ENCODE measurements around the gene TBC1D22A.

The TBC1D22A gene

GRCh38 chr22:47067911-47068625, 305.6 kb downstream of the TBC1D22A start:
- H4K20me1 ChIP-seq = peaks cover 15 to 68% (median 29%) of the 10 kb centered on the region in 11 experiments; a peak in 20 of 22 replicates

GRCh38 chr22:47068626-47068996, 306.2 kb downstream of the TBC1D22A start:
- no peaks in the 10 kb centered on the region for H3K27me3 ChIP-seq
- H4K20me1 ChIP-seq = peaks cover 15 to 68% (median 29%) of the 10 kb centered on the region in 11 experiments; a peak in 20 of 22 replicates
- H3K9ac ChIP-seq = no peak overlapping the region
- H3K9me3 ChIP-seq (replicated peaks in 1 of 11) = peaks cover 6 to 14% (median 8%) of the 10 kb centered on the region in 11 experiments
- no peak overlapping the region for H3K27ac ChIP-seq
- H3K4me1 ChIP-seq = peaks cover 8 to 20% (median 12%) of the 10 kb centered on the region in 10 experiments
- H3K4me3 ChIP-seq = no peak overlapping the region
- peaks cover 10 to 46% (median 16%) of the 10 kb centered on the region in 11 experiments; a peak in 20 of 22 replicates for H3K36me3 ChIP-seq
- TF ChIP-seq Cebpa-rat (IDR thresholded peaks at IDR 0.05) = no peak
- peak overlapping the region in 1 of 11 experiments; percentile 51; a peak in 1 of 22 replicates for H3K4me2 ChIP-seq

More at GRCh38 chr22:47067911-47068625, 305.6 kb downstream of the TBC1D22A start:
- no peak overlapping the region for H3K4me3 ChIP-seq
- H3K4me2 ChIP-seq = peak overlapping the region in 8 of 11 experiments; percentile 32 to 59 (median 48); a peak in 15 of 22 replicates
- H3K9me3 ChIP-seq (replicated peaks in 1 of 11) = peaks cover under 1 to 9% (median 3%) of the 10 kb centered on the region in 11 experiments; a peak in 18 of 22 replicates
- no peaks in the 10 kb centered on the region for H3K27me3 ChIP-seq
- peaks cover 5 to 46% (median 12%) of the 10 kb centered on the region in 11 experiments; a peak in 18 of 22 replicates for H3K36me3 ChIP-seq
- no peak overlapping the region for H3K9ac ChIP-seq
- no peak overlapping the region for H3K27ac ChIP-seq
- TF ChIP-seq Cebpa-rat (IDR thresholded peaks at IDR 0.05) = no peak
- H3K4me1 ChIP-seq = peaks cover 8 to 20% (median 12%) of the 10 kb centered on the region in 10 experiments

GRCh38 chr22:47069270-47069669, 306.8 kb downstream of the TBC1D22A start:
- Histone ChIP-seq H3K27me3 (no peaks in the 10 kb centered on the region), H3K36me3 (peaks cover 13 to 47% (median 21%) of the 10 kb centered on the region in 11 experiments), H3K4me3 (no peak overlapping the region), H3K4me1 (peaks cover 8 to 20% (median 12%) of the 10 kb centered on the region in 10 experiments), H4K20me1 (peaks cover 15 to 64% (median 29%) of the 10 kb centered on the region in 11 experiments; a peak in 20 of 22 replicates), H3K9me3 (replicated peaks in 1 of 11) (peaks cover 13 to 21% (median 15%) of the 10 kb centered on the region in 11 experiments), H3K4me2 (no peak overlapping the region), H3K9ac (no peak overlapping the region), H3K27ac (no peak overlapping the region)
- TF ChIP-seq Cebpa-rat (IDR thresholded peaks at IDR 0.05) = no peak

- no peak for TF ChIP-seq Cebpa-rat (IDR thresholded peaks at IDR 0.05)
- Histone ChIP-seq H3K4me3 (no peak overlapping the region), H3K4me1 (peaks cover 8 to 20% (median 12%) of the 10 kb centered on the region in 10 experiments), H3K36me3 (peaks cover 29 to 51% (median 37%) of the 10 kb centered on the region in 11 experiments), H3K9ac (no peak overlapping the region), H3K9me3 (replicated peaks in 1 of 11) (peaks cover 30 to 41% (median 35%) of the 10 kb centered on the region in 11 experiments), H3K27ac (no peak overlapping the region), H3K4me2 (peak overlapping the region in 3 of 11 experiments; percentile 12 to 61 (median 40); a peak in 2 of 22 replicates), H4K20me1 (peaks cover 15 to 59% (median 29%) of the 10 kb centered on the region in 11 experiments; a peak in 20 of 22 replicates), H3K27me3 (no peaks in the 10 kb centered on the region)
Observed at GRCh38 chr22:47071078-47071806, 308.8 kb downstream of the TBC1D22A start.

GRCh38 chr22:47071807-47072641, 309.6 kb downstream of the TBC1D22A start:
- Histone ChIP-seq H3K4me2 (no peak overlapping the region), H3K36me3 (peaks cover 36 to 56% (median 44%) of the 10 kb centered on the region in 11 experiments), H3K4me3 (no peak overlapping the region), H4K20me1 (peaks cover 15 to 59% (median 29%) of the 10 kb centered on the region in 11 experiments; a peak in 20 of 22 replicates), H3K27me3 (no peaks in the 10 kb centered on the region), H3K9ac (no peak overlapping the region), H3K4me1 (peaks cover 8 to 20% (median 12%) of the 10 kb centered on the region in 10 experiments), H3K9me3 (replicated peaks in 1 of 11) (peaks cover 38 to 49% (median 42%) of the 10 kb centered on the region in 11 experiments), H3K27ac (no peak overlapping the region)
- no peak for TF ChIP-seq Cebpa-rat (IDR thresholded peaks at IDR 0.05)

GRCh38 chr22:47072642-47072967, 310.2 kb downstream of the TBC1D22A start:
- H3K4me3 ChIP-seq = no peak overlapping the region
- H3K4me2 ChIP-seq = no peak overlapping the region
- peaks cover 15 to 55% (median 28%) of the 10 kb centered on the region in 11 experiments; a peak in 20 of 22 replicates for H4K20me1 ChIP-seq

GRCh38 chr22:47073075-47073474, 310.6 kb downstream of the TBC1D22A start:
- H3K4me2 ChIP-seq = no peak overlapping the region
- TF ChIP-seq Cebpa-rat (IDR thresholded peaks at IDR 0.05) = no peak
- no peak overlapping the region for H3K9ac ChIP-seq
- peaks cover 13 to 50% (median 25%) of the 10 kb centered on the region in 11 experiments; a peak in 20 of 22 replicates for H4K20me1 ChIP-seq
- peaks cover 48 to 59% (median 53%) of the 10 kb centered on the region in 11 experiments for H3K9me3 ChIP-seq (replicated peaks in 1 of 11)
- H3K27ac ChIP-seq = no peak overlapping the region
- no peaks in the 10 kb centered on the region for H3K27me3 ChIP-seq
- peaks cover 39 to 59% (median 54%) of the 10 kb centered on the region in 11 experiments for H3K36me3 ChIP-seq
- peaks cover 1 to 9% (median 6%) of the 10 kb centered on the region in 10 experiments for H3K4me1 ChIP-seq
- no peak overlapping the region for H3K4me3 ChIP-seq

More at GRCh38 chr22:47072642-47072967, 310.2 kb downstream of the TBC1D22A start:
- TF ChIP-seq Cebpa-rat (IDR thresholded peaks at IDR 0.05) = no peak
- Histone ChIP-seq H3K27ac (no peak overlapping the region), H3K9me3 (replicated peaks in 1 of 11) (peaks cover 44 to 54% (median 48%) of the 10 kb centered on the region in 11 experiments), H3K27me3 (no peaks in the 10 kb centered on the region), H3K4me1 (peaks cover 6 to 14% (median 9%) of the 10 kb centered on the region in 10 experiments), H3K36me3 (peaks cover 36 to 56% (median 50%) of the 10 kb centered on the region in 11 experiments), H3K9ac (no peak overlapping the region)

- H3K4me2 ChIP-seq = no peak overlapping the region
- H3K27ac ChIP-seq = no peak overlapping the region
- H3K4me1 ChIP-seq = peaks cover 0 to 9% (median 2%) of the 10 kb centered on the region in 10 experiments; a peak in 8 of 20 replicates
- H3K9ac ChIP-seq = no peak overlapping the region
- H4K20me1 ChIP-seq = peaks cover 10 to 42% (median 22%) of the 10 kb centered on the region in 11 experiments; a peak in 19 of 22 replicates
- H3K27me3 ChIP-seq = no peaks in the 10 kb centered on the region
- peaks cover 59 to 69% (median 63%) of the 10 kb centered on the region in 11 experiments for H3K9me3 ChIP-seq (replicated peaks in 1 of 11)
- H3K36me3 ChIP-seq = peaks cover 39 to 69% (median 60%) of the 10 kb centered on the region in 11 experiments
- H3K4me3 ChIP-seq = peak overlapping the region in 2 of 10 experiments; percentile 9 to 10; a peak in 1 of 20 replicates
- no peak for TF ChIP-seq Cebpa-rat (IDR thresholded peaks at IDR 0.05)
Observed at GRCh38 chr22:47074105-47074504, 311.7 kb downstream of the TBC1D22A start.
